Small intestine (tissue), 7 donors: ENCODE data around the gene ZNF552. TPM values are rescaled to one million over a fixed set of nuclear protein-coding genes. Genes with fewer than 3 reads are reported as not detected.
"Not testable (repeated sequence)": the region's sequence is repeated elsewhere in the genome, so short reads cannot be mapped to it uniquely, and the experiment has no call there.

Source experiments
- DNase-seq, 2 donors: peaks; one replicate each; pipeline versions ENCODE4 v3.0.0 to v3.0.0-alpha.2; 2013
- FAIRE-seq: peaks from 2 replicates; lab custom pipeline; 2012; peaks lifted over from hg19 to GRCh38; lab: Jason Lieb, UNC
- H3K27ac ChIP-seq, 3 donors: one replicate each; pipeline ENCODE4 v1.5.1; 2013; ENCODE audit warnings: low read length in 2 of 3, mild to moderate bottlenecking in 2 of 3, control low read depth in 1 of 3, inconsistent platforms in 1 of 3, low read depth in 1 of 3, moderate library complexity in 1 of 3
- H3K27me3 ChIP-seq, 3 donors: one replicate each; pipeline ENCODE4 v1.6.1; 2013; ENCODE audit warnings: low read length in 3 of 3, inconsistent platforms in 1 of 3; ENCODE audit not compliant: control insufficient read depth in 3 of 3, insufficient read depth in 3 of 3
- H3K36me3 ChIP-seq, 3 donors: one replicate each; pipeline ENCODE4 v1.6.1; 2013; ENCODE audit warnings: low read length in 3 of 3, inconsistent platforms in 1 of 3, low read depth in 1 of 3, mild to moderate bottlenecking in 1 of 3, moderate library complexity in 1 of 3; ENCODE audit not compliant: control insufficient read depth in 3 of 3, insufficient read depth in 2 of 3
- H3K4me1 ChIP-seq, 3 donors: one replicate each; pipeline ENCODE4 v1.6.1; 2013; ENCODE audit warnings: low read length in 2 of 3, inconsistent platforms in 1 of 3, low read depth in 1 of 3, mild to moderate bottlenecking in 1 of 3, moderate library complexity in 1 of 3; ENCODE audit not compliant: control insufficient read depth in 3 of 3, insufficient read depth in 2 of 3
- H3K4me3 ChIP-seq, 3 donors: one replicate each; pipeline ENCODE4 v1.5.1; 2013; ENCODE audit warnings: low read length in 3 of 3, control low read depth in 1 of 3, inconsistent platforms in 1 of 3, low read depth in 1 of 3, mild to moderate bottlenecking in 1 of 3, moderate library complexity in 1 of 3
- H3K9me3 ChIP-seq, 2 donors: one replicate each; pipeline ENCODE4 v1.6.1; 2013; ENCODE audit warnings: low read depth in 1 of 2, low read length in 1 of 2; ENCODE audit not compliant: control insufficient read depth in 2 of 2, insufficient read depth in 1 of 2
- WGBS, 3 donors: extraction: QIAGEN DNeasy Blood & Tissue Kit; methylation state at CpG; one replicate each; pipeline ENCODE4 v1.1.7; 2013; 5-methylcytosine and 5-hydroxymethylcytosine counted together
- polyA plus RNA-seq, 4 donors: library from polyadenylated mRNA; stranded (reverse) in 3 of 4; unstranded in 1 of 4; fragments of 200-250 nt in 3 of 4; fragments of 120-200 nt in 1 of 4; gene quantifications; one replicate each; pipeline versions ENCODE4 v1.2.1 to v1.2.3, GENCODE V29; 2013
- donor health status: healthy with polysubstance abuse.
- donor health status: control.
- donor health status: control.
- donor health status: Bipolar disorder and iron deficiency.
- donor health status: healthy.

ZNF552 gene
- polyA plus RNA-seq, 4 donors: 8.1 to 48.0 (median 9.0) TPM

DNA sequence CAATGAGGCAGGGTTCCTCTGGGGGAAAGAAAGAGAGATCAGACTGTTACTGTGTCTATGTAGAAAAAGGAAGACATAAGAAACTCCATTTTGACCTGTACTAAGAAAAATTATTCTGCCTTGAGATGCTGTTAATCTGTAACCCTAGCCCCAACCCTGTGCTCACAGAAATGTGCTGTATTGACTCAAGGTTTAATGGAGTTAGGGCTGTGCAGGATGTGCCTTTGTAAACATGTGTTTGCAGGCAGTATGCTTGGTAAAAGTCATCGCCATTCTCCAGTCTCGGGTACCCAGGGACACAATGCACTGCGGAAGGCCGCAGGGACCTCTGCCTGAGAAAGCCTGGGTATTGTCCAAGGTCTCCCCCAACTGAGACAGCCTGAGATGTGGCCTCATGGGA, 8.9 kb upstream of the ZNF552 start:
- not testable (repeated sequence) for H3K4me3 ChIP-seq, DNase-seq, H3K9me3 ChIP-seq, FAIRE-seq, H3K27me3 ChIP-seq
- Histone ChIP-seq H3K36me3 (peaks cover 2 to 32% (median 2%) of the 10 kb centered on the region in 3 donors), H3K4me1 (peaks cover 0 to 22% (median 2%) of the 10 kb centered on the region in 3 donors), H3K27ac (peak overlapping the region in 1 of 3 donors; percentile 15)
- 56 to 74% (median 59%) methylated on average over 4 of the region's 4 CpGs for WGBS, 3 donors

DNA sequence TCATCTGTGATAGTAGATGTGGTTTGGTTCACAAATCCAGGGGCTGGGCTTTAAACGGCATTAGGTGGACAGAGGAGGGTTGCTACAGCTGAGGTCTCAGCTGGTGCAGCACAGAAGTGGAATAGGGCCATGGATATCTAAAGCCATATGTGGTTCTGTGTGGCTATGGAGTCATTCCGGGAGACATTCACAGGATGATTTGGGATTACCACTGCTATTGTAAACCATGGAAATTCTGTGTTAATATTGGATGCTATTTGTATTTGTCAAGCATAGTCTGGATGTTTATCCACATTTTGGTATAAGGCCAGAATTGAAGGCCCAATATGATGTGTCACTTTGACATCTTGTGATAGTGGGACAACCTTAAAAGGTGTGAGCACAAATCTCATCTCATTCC, 8.4 kb upstream of the ZNF552 start:
- H3K27me3 ChIP-seq, H3K9me3 ChIP-seq, DNase-seq, H3K4me3 ChIP-seq, H3K27ac ChIP-seq, FAIRE-seq: not testable (repeated sequence)
- WGBS, 3 donors: 65 to 92% (median 82%) methylated on average over 1 to 2 of the region's 2 CpGs
- H3K36me3 ChIP-seq: peaks cover 2 to 29% (median 2%) of the 10 kb centered on the region in 3 donors
- peaks cover 0 to 21% (median 2%) of the 10 kb centered on the region in 3 donors for H3K4me1 ChIP-seq

DNA sequence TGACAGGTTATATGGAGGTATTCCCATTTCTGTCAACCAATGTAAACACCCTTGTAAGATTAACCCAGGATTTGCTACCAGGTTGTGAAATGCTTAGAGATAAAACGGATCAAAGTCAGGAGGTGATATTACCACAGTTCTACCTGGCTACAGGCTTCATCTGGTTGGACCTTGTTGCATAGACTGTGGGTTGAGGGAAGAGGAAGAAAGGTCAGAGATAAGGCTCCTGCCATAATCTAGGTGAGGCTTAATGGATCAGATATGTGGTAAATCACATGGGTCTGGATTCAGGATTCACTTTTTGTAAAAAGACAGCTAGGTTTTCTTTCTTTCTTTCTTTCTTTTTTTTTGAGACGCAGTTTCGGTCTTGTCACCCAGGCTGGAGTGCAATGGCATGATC, 6.8 kb upstream of the ZNF552 start:
- 63 to 94% (median 87%) methylated on average over 2 to 3 of the region's 3 CpGs for WGBS, 3 donors
- Histone ChIP-seq H3K36me3 (peaks cover 2 to 21% (median 2%) of the 10 kb centered on the region in 3 donors), H3K4me1 (peaks cover 0 to 21% (median 2%) of the 10 kb centered on the region in 3 donors), H3K27ac (peak overlapping the region in 1 of 3 donors; percentile 91)
- not testable (repeated sequence) for FAIRE-seq, H3K27me3 ChIP-seq, H3K4me3 ChIP-seq, H3K9me3 ChIP-seq
- DNase-seq: peak; percentile 66 to 91

DNA sequence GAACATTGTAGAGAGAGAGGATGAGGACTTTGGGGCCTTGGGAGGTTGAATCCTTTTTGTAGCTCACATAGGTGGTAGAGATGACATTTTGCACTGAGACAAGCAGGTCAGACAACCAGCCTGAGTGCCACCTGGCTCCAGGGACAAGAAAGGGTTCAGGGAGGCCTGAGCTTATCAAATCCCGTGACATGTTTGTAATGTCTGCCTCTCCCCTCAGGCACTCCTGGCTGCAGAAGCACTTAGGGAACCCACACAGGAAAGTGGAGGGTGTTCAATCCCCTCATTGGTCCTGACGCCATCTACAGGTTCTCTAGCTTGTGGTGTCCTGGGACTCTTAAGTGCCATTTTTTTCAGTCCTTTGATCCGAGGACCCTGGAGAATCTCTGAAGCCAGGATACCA, 6.4 kb upstream of the ZNF552 start:
- Histone ChIP-seq H3K4me1 (peaks cover 0 to 23% (median 2%) of the 10 kb centered on the region in 3 donors), H3K36me3 (peaks cover 0 to 17% (median 2%) of the 10 kb centered on the region in 3 donors), H3K4me3 (peak overlapping the region in 2 of 3 donors; percentile 84 to 89), H3K27ac (peak overlapping the region in 2 of 3 donors; percentile 73 to 91)
- peak; percentile 51 to 63 for DNase-seq
- not testable (repeated sequence) for FAIRE-seq, H3K9me3 ChIP-seq, H3K27me3 ChIP-seq
- WGBS, 3 donors: 13 to 46% (median 40%) methylated on average over 2 to 3 of the region's 3 CpGs

DNA sequence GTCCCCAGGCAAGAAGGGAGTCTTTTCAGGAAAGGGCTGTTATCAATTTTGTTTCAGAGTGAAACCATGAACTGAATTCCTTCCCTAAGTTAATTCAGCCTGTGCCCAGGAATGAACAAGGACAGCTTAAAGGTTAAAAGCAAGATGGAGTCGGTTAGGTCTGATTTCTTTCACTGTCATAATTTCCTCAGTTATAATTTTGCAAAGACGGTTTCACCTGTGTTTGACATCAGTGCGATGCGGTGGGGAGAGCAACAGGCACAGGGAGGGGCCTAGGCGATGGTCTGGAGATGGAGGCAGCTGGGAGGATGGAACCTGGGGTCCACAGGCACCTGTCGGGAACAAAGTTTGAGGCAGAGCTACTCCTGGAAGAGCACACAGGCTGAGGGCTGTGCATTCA, 5.9 kb upstream of the ZNF552 start:
- Histone ChIP-seq H3K9me3 (peaks cover 0 to 4% of the 10 kb centered on the region in 2 donors), H3K27me3 (no peaks in the 10 kb centered on the region), H3K27ac (peak overlapping the region; percentile 34 to 91 (median 73)), H3K4me3 (peak overlapping the region in 2 of 3 donors; percentile 84 to 89), H3K36me3 (peaks cover 0 to 15% (median 2%) of the 10 kb centered on the region in 3 donors), H3K4me1 (peaks cover 0 to 27% (median 2%) of the 10 kb centered on the region in 3 donors)
- peak in 1 of 2 donors; percentile 16 for DNase-seq
- 23 to 61% (median 35%) methylated on average over 6 of the region's 6 CpGs for WGBS, 3 donors
- no peak for FAIRE-seq

DNA sequence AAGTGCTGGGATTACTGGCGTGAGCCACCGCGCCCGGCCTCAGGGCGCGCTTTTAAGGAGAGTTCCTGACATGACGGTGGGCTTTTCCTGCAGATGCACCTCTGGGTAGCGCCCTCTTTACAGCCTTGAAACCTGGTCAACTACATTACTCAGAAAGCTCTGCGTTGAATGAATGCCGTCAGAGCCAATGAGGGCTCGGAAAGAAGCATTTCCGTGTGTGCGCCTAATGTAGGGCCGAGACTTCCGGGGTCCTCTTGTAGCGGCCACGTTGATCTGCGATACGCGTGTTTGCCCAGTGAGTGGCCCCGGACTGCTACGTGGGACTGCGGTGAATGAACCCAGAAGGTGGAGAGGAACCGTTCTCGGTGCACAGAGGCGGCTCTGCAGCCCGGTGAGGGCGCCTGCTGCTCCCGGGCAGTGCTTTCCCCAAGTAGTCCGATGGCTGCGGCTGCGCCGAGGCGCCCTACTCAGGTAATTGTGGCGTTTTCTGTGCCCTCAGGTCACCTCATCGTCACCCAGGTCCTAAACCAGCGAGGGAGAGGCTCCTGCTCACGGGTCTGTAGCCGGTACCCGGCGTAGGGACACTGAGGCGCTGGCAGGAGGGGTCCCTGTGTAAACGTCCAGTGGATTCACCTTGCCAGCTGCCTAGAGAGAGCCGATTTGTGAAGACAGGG, 4.9 kb upstream of the ZNF552 start:
- no peak for FAIRE-seq
- peaks cover 0 to 31% (median 2%) of the 10 kb centered on the region in 3 donors for H3K4me1 ChIP-seq
- 0 to 1% (median 1%) methylated on average over 44 of the region's 44 CpGs for WGBS, 3 donors
- H3K27ac ChIP-seq: peak overlapping the region; percentile 68 to 91 (median 73)
- peaks cover 0 to 7% (median 0%) of the 10 kb centered on the region in 3 donors for H3K36me3 ChIP-seq
- H3K4me3 ChIP-seq: peak overlapping the region; percentile 74 to 89 (median 84)
- H3K9me3 ChIP-seq: peaks cover 0 to 4% of the 10 kb centered on the region in 2 donors
- DNase-seq: peak; percentile 95 to 96
- H3K27me3 ChIP-seq: no peaks in the 10 kb centered on the region

DNA sequence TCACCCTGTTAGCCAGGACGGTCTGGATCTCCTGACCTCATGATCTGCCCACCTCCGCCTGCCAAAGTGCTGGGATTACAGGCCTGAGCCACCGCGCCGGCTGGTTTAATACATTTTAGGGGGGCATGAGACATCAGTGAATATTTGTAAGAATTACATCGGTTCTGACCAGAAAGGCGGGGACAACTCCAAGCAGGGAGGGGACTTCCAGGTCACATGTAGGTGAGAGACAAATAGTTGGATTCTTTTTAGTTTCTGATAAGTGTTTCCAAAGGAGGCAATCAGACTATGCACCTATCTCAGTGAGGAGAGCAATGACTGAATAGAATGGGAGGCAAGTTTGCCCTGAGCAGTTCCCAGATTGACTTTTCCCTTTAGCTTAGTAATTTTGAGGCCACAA, 3.7 kb upstream of the ZNF552 start:
- no peaks in the 10 kb centered on the region for H3K27me3 ChIP-seq
- DNase-seq (no peak), FAIRE-seq (no peak)
- peaks cover 0 to 25% (median 1%) of the 10 kb centered on the region in 3 donors for H3K4me1 ChIP-seq
- no peak overlapping the region for H3K27ac ChIP-seq
- H3K36me3 ChIP-seq: peaks cover 0 to 7% (median 0%) of the 10 kb centered on the region in 3 donors
- peaks cover 0 to 4% of the 10 kb centered on the region in 2 donors for H3K9me3 ChIP-seq
- 89 to 95% (median 90%) methylated on average over 7 of the region's 7 CpGs for WGBS, 3 donors
- H3K4me3 ChIP-seq: no peak overlapping the region

DNA sequence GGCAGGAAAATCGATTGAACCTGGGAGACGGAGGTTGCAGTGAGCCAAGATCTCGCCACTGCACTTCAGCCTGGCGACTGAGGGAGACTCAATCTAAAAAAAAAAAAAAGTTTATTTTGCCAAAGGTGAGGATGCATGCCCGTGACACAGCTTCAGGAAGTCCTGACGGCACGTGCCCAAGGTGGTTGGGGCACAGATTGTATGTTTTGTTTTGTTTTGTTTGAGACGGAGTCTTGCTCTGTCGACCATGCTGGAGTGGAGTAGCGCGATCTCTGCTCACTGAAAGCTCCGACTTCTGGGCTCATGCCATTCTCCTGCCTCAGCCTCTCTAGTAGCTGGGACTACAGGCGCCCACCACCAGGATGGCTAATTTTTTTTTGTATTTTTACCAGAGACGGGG, 3.3 kb upstream of the ZNF552 start:
- Histone ChIP-seq H3K4me1 (peaks cover 0 to 24% (median 0%) of the 10 kb centered on the region in 3 donors), H3K36me3 (peaks cover 0 to 9% (median 0%) of the 10 kb centered on the region in 3 donors), H3K27ac (no peak overlapping the region), H3K9me3 (peaks cover 0 to 4% of the 10 kb centered on the region in 2 donors), H3K27me3 (no peaks in the 10 kb centered on the region), H3K4me3 (no peak overlapping the region)
- 93 to 98% (median 95%) methylated on average over 14 of the region's 14 CpGs for WGBS, 3 donors
- DNase-seq: no peak
- no peak for FAIRE-seq
